GM18909 (cell line): Measurements from ENCODE around the gene HCFC1R1.
A peak's percentile ranks its signal among the peaks of the same experiment; 100 is the strongest.

Experiments used
- ATAC-seq: cut with Tn5 transposase; IDR thresholded peaks from one replicate; pipeline ENCODE4 v1.9.1; 2021; ENCODE audit warnings: mild to moderate bottlenecking; ENCODE audit not compliant: unreplicated experiment, poor library complexity

Gene HCFC1R1

GRCh38 chr16:2980227-2981176 lies 43.2 kb downstream of the HCFC1R1 start, which contains the start of gene PKMYT1:
PKMYT1 (minus strand) TSS chr16:2980446; CDS start chr16:2979657, 789 bp downstream.
- peak; percentile 69 for ATAC-seq

GRCh38 chr16:2979669-2980226 lies 44.0 kb downstream of the HCFC1R1 start:
- peak; percentile 12 for ATAC-seq

GRCh38 chr16:2977440-2977839 lies 46.3 kb downstream of the HCFC1R1 start:
- no peak for ATAC-seq

GRCh38 chr16:2976673-2977072 lies 47.1 kb downstream of the HCFC1R1 start:
- ATAC-seq = no peak

- no peak for ATAC-seq
Measured at GRCh38 chr16:2976201-2976600, 47.5 kb downstream of the HCFC1R1 start.

- no peak for ATAC-seq
Measured at GRCh38 chr16:2975161-2975795, 48.5 kb downstream of the HCFC1R1 start.

- ATAC-seq = no peak
Measured at GRCh38 chr16:2974319-2975056, 49.3 kb downstream of the HCFC1R1 start.

- no peak for ATAC-seq
Measured at GRCh38 chr16:2973605-2974318, 50.0 kb downstream of the HCFC1R1 start.

GRCh38 chr16:2973093-2973492 lies 50.6 kb downstream of the HCFC1R1 start:
- ATAC-seq = no peak
